Measurements from ENCODE around the gene MCL1.

GRCh38 chr1:150561254-150561973, 18.0 kb downstream of the MCL1 start:
- TF ChIP-seq EZH2 (IDR thresholded peaks at IDR 0.05; ENCODE audit: low read depth, unreplicated experiment), result no peak
- TF ChIP-seq EZH2phosphoT487 (IDR thresholded peaks at IDR 0.05; ENCODE audit: unreplicated experiment), result no peak
- TF ChIP-seq ZNF331 (CRISPR knock-in tag; IDR thresholded peaks at IDR 0.05; ENCODE audit: low read depth), result no peak
- peak in 1 of 2 experiments; percentile 43; a peak in 2 of 4 replicates for TF ChIP-seq CTCF (conservative IDR thresholded peaks at IDR 0.05; ENCODE audit: low read depth in 2 of 2)
- TF ChIP-seq POLR2AphosphoS5 (IDR thresholded peaks at IDR 0.05; ENCODE audit: low read depth), result peak; percentile 92
- no peak for TF ChIP-seq CREB1 (CRISPR knock-in tag; IDR thresholded peaks at IDR 0.05; ENCODE audit: low read depth)
- TF ChIP-seq STAT1 (IDR thresholded peaks at IDR 0.05; ENCODE audit: unreplicated experiment), result no peak
- TF ChIP-seq REST (IDR thresholded peaks at IDR 0.05; ENCODE audit: unreplicated experiment), result no peak

Measured in GM23338 (cell line).